RWPE1 (cell line): Measurements from ENCODE around the gene SP2.

Experiments
- CTCF ChIA-PET: fragments of 350-600 bp; sonication (Branson Sonifier 250); formaldehyde crosslinking; extraction: SDS; loops from one replicate; lab custom pipeline; 2021; lab: Yijun Ruan, JAX
- POLR2A ChIA-PET: fragments of 400-600 bp; formaldehyde crosslinking; extraction: SDS; loops from one replicate; lab custom pipeline; 2020; ENCODE audit warnings: antibody characterized with exemption; ENCODE audit not compliant: low non-redundant PET; lab: Yijun Ruan, JAX
- DNase-seq: peaks from one replicate; pipeline ENCODE4 v3.0.0; 2012; ENCODE audit warnings: low spot score
- H3K27ac ChIP-seq: fragments of 450-650 bp; 2 replicates; pipeline ENCODE4 v1.5.1; 2017
- CTCF ChIP-seq: fragments of 450-650 bp; conservative IDR thresholded peaks from 2 replicates; pipeline ENCODE4 v1.5.1; 2017; ENCODE audit warnings: low read depth, mild to moderate bottlenecking

SP2 gene

GRCh38 chr17:47867813-47868533 lies 28.1 kb upstream of the SP2 start:
- no peak for TF ChIP-seq CTCF
- no peak overlapping the region for H3K27ac ChIP-seq
- ChIA-PET POLR2A (interaction anchor here (1.0 kb wide), 1 partner anchor 12 kb away, joined by 4 read pairs; no protein-coding TSS in a partner anchor), CTCF (interaction anchor here (0.6 to 1.9 kb wide), 3 partner anchors 25 to 1628 kb away, joined by 3 to 8 read pairs (median 3); no protein-coding TSS in a partner anchor)
- DNase-seq = no peak

GRCh38 chr17:47869114-47869513 lies 26.9 kb upstream of the SP2 start:
- TF ChIP-seq CTCF = no peak
- ChIA-PET POLR2A (no interaction called here), CTCF (interaction anchor here (0.6 to 1.9 kb wide), 2 partner anchors 26 to 944 kb away, joined by 3 to 8 read pairs; no protein-coding TSS in a partner anchor)
- DNase-seq = no peak
- no peak overlapping the region for H3K27ac ChIP-seq

- no peak overlapping the region for H3K27ac ChIP-seq
- ChIA-PET POLR2A (no interaction called here), CTCF (interaction anchor here (0.5 to 0.9 kb wide), 2 partner anchors 19 to 462 kb away, joined by 3 read pairs; partner anchors contain the start of gene SP6)
- no peak for DNase-seq
- no peak for TF ChIP-seq CTCF
Observed at GRCh38 chr17:47870056-47870455, 26.0 kb upstream of the SP2 start.

- H3K27ac ChIP-seq = no peak overlapping the region
- ChIA-PET CTCF (interaction anchor here (1.0 to 1.5 kb wide), 2 partner anchors 27 to 28 kb away, joined by 4 read pairs; no protein-coding TSS in a partner anchor), POLR2A (no interaction called here)
- no peak for TF ChIP-seq CTCF
- DNase-seq = no peak
Observed at GRCh38 chr17:47871048-47871447, 25.0 kb upstream of the SP2 start.

- no peak for DNase-seq
- peak overlapping the region; percentile 30; the same call in 1 of the 2 replicates for H3K27ac ChIP-seq
- no peak for TF ChIP-seq CTCF
- POLR2A ChIA-PET = no interaction called here
- CTCF ChIA-PET = interaction anchor here (0.7 to 2.1 kb wide), 4 partner anchors 17 to 84 kb away, joined by 3 to 8 read pairs (median 4); no protein-coding TSS in a partner anchor
Observed at GRCh38 chr17:47872019-47872650, 23.9 kb upstream of the SP2 start.

- TF ChIP-seq CTCF = no peak
- no peak for DNase-seq
- H3K27ac ChIP-seq = peak overlapping the region; percentile 30; the same call in 1 of the 2 replicates
- CTCF ChIA-PET = interaction anchor here (1.0 to 2.1 kb wide), 2 partner anchors 17 to 25 kb away, joined by 3 to 8 read pairs; no protein-coding TSS in a partner anchor
- POLR2A ChIA-PET = no interaction called here
Observed at GRCh38 chr17:47872651-47873161, 23.3 kb upstream of the SP2 start.
